T-helper 22 cell (primary cell): ENCODE results near the gene TMF1.
A peak's percentile ranks its signal among the peaks of the same experiment; 100 is the strongest.

ENCODE experiments used
- DNase-seq: peaks from one replicate; pipeline ENCODE4 v3.0.0-alpha.2; 2020; ENCODE audit warnings: low read depth

The TMF1 gene

DNA sequence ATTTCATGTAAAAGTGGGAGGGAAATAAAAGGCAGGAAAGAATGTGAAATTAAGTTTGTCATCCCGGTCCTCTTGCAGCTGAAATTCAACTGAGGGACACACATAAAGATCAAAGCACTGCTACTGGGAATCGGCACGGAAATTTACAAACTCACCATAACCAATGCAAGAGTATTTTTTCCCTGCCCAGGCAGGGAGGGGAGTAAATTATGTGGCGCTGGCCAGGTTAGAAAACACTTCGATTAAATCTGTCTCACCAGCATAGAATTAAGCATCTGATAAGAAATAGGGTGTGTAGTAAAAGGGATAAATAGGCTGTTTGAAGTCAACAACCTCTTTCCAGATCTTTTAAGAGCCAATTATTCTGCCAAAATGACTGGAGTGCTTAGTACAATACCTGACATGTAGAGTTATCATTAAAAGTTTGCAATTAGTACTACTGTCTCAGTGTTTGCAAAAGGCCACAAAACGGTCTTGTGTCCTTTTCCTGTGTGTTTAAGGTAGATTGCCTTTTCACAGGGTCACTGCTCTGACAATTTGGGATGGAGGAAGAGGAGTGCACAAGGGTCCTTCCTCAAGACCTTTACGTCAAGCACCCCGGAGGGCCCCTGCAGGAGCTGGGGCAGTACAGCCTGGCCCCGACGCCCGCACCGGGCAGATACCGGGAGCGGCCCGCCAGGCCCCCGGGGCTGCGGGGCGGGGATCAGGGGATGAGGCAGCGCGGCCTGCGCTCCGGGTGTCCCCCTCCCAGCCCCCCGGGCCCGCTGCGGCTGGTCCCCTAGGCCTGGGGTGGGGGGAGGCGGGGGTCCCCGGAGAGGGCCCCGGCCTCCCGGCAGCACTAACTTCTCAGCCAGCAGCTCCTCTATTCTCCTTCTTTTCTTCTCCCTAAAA lies 27.4 kb upstream of the TMF1 start:
- DNase-seq = no peak

DNA sequence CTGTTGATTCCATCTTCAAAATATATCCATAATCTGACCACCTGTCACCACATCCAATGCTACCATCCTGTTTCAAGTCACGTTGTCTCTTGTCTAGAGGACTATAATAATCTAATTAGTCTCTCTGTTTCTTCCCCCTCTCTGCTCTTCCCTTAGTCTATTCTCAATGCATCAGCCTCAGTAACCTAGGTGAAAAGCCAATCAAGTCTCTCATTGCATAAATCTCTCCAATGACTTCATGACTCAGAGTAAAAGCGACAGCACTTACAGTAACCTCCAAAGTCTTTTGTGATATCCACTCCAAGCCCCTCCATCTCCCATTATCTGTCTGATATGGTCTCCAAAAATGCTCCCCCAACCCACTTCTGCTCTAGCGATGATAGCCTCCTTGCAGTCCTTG lies 20.8 kb upstream of the TMF1 start:
- DNase-seq = no peak

DNA sequence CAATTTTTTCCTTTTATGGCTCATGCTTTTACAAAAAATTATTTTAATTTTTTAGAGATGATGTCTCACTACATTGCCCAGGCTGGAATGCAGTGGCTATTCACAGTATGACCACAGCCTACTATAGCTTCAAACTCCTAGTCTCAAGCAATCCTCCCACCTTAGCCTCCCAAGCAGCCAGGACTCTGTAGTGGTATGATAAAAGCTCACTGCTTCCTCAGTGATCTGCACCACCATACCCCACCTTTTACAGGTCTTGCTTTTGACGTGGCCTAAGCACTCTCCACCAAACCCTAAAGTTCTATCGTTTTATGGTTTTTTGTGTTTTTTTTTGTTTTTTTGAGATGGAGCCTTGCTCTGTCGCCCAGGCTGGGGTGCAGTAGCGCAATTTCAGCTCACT lies 14.0 kb upstream of the TMF1 start:
- no peak for DNase-seq

DNA sequence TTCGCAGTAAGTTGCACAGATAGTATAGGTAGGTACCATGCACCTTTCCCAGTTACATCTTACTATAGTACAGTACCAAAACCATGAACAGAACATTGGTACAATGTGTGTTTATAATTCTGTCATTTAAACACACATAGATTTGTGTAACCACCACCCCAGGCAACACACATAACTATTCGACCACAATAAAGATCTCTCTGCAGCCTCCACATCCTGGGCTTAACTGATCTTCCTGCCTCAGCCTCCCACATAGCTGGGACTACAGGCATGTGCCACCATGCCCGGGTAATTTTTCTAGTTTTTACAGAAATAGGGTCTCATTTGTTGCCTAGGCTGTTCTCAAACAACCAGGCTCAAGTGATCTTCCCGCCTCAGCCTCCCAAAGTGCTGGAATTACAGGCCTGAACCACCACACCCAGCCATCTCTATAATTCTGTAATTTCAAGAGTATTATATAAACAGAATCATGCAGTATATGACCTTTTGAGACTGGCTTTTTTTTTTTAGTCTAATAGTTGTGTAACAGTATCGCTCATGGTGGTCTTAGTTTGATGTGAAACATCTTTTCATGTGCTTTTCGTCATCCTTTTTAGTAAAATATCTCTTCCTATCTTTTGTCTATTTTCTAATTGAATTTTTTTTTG lies 13.3 kb upstream of the TMF1 start:
- DNase-seq = no peak

DNA sequence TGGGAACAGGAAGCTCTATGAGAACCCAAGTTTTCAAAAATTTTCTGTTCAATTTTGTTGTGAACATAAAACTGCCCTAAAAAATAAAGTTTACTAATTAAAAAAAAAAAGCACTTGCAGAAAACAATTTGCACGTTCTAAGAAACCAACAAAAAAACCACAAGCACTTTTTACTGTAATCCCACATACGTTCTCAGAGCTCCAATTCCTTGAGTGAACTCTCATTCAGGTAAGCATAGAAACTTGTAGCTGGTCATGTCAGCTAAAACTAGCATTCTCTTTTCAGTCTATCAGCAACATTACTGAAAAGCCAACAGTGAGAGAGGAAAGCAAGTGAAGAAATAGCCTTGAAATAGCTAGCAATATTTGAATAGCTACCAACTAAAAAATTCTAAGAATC lies 11.5 kb upstream of the TMF1 start:
- no peak for DNase-seq

DNA sequence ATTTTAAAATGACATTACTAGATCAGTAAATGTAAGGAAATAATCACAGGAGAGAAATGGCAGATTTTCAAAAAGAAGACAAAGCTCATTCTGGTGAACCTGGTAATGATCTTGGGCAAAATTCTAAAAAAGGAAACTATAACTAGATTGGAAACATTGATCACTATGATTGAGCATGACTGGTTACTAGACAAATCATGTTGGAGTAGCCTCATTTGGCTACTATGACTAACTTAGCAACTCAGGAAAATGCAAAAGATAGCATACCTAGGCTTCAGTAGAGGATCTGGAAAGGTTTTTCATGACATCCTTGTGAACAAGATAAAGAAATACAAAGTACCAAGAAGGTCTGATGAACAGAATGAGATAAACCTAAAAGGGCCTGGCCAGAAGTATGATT lies 7.6 kb upstream of the TMF1 start:
- no peak for DNase-seq

DNA sequence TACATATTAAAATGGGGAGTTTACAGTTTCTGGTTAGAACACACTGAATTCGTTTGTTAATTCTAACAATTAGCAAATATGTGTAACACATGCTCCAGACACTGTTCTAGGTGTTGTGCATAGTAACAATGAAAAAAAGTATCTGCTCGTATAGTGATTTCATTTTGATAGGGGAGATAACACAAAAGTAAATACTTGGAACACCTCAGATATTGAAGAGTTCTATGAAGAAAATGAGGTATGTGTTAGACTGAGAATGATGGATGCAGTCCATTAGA lies 6.8 kb upstream of the TMF1 start:
- DNase-seq = no peak

DNA sequence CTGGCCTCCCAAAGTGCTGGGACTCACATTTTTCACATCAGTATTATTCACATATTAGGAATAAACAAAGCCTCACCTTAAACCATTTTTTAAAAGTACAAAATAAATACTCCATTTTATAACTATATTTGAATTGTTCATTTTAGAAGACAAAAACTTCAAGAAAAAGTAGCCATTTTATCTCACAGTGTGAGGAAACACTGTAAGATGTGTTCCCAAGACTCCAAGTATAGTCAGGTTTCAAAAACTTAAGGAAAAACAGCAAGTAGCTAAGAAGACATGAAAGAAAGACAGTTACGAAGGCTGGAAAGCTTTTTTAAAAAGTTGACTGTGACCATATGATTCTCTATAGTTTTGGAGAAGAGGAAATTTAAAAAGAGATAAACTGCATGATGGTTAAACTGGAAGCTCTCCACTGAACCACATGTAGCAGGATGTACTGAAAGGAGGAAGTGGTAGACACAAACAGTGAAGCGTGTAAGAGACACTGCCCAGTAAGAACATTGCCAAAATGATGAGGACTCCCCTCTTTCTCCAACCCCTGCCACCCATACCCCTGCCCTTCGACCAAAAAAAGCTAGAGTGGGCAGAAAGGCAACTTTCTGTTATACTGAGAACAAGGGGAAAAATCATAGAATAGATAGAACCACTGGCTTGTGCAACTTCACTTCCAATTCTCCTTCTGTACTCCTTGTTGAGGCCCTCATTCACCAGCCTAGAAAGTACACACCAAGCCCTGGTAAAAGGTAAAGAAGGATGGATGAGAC lies 6.2 kb upstream of the TMF1 start:
- DNase-seq = no peak

DNA sequence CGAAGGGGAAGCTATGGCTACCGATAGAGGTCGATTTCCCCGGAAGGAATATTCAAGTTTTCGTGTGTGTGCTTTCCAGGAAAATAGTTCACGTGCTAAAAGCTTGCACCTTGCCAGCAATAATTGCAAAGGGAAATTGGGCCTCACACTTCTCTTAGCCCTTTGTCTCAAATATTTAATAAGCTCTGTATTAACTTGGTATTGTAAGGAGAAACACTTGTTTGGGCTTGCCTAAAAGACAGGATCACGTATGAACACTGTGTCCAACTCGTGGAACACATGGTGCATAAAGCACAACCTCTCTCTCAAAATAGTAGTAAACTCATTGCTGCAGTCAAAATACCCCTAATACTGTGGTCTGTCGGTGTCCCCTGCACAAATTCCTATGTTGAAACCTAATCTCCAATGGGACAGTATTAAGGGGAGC lies 352 bp upstream of the TMF1 start:
- DNase-seq = no peak

DNA sequence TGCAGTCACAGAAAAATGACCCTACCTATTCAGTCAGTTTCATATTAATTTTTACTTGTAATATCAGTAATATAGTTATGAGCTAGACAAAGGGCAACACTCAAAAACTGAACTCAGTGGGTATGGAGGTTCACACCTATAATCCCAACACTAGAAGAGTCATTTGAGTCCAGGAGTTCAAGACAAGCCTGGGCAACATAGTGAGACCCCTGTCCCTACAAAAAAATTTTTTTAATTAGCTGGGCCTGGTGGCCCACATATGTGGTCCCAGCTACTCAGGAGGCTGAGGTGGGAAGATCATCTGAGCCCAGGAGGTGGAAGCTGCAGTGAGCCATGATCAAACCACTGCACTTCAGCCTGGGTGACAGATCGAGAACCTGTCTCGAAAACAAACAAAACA lies 3.1 kb downstream of the TMF1 start:
- DNase-seq = no peak

DNA sequence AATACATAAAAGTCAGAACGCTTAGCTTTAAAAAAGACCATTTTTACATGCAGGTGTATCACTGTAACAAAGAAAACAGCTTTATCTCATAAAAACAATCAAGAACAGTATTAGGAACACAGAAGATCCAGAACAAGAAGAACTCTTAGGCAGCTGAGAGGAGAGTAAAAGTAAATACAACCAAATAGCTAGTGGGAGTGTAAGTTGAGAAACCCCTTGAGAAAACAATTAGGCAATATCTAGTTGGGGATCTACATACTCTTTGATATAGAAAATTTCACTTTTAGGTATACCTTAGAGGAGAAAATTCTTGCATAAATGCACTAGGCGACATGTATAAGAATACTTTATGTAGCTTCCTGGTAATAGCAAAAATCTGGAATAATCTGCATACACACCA lies 7.5 kb downstream of the TMF1 start:
- no peak for DNase-seq

DNA sequence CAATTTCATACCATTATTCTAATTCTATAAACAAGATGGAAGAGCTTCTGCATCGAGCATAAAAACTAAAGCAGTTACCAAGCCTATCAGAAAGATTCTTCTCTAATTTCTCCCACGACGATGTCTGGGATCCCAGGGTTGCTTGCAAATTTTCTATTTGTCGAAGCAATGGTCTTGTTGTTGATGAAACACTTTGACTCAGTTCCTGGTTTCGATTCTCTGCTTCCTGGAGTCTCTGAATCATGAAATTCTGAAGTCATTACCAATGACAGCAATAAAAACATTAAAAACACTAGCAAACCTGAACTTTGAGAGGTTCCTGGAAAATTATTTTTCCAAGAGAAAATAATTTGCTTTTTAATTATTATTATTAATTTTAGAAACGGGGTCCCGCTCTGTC lies 18.7 kb downstream of the TMF1 start:
- DNase-seq = no peak

DNA sequence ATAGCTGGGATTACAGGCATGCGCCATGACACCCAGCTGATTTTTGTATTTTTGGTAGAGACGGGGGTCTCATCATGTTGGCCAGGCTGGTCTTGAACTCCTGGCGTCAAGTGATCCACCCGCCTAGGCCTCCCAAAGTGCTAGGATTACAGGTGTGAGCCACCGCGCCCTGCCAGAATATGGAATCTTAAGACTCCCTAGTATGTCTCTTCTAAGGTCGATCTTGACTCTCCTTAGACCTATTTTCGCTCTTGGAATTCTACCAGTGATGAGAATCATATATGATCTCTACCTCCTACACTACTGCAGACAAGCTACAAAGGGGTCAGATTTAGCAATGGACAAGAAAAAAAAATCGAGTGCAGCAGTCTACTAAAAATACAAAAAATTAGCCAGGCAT lies 19.4 kb downstream of the TMF1 start:
- no peak for DNase-seq

DNA sequence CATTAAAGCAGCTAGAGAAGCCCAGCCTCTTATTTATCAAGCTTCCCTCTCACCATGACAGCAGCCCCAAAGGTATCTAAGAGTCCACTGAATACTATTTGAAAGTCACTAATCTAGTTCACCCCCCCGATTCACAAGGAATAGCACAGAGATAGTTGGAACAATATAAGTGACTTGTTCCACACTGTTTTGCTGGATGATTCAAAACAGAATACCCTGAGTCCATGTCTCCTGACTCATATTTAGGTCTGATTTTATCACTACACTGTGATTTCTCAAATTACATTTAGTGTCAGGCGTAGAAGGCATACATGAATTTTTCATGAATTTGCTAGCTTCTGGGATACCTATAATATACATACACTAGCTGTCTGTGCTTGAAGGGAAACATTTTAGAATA lies 20.0 kb downstream of the TMF1 start:
- DNase-seq = no peak

DNA sequence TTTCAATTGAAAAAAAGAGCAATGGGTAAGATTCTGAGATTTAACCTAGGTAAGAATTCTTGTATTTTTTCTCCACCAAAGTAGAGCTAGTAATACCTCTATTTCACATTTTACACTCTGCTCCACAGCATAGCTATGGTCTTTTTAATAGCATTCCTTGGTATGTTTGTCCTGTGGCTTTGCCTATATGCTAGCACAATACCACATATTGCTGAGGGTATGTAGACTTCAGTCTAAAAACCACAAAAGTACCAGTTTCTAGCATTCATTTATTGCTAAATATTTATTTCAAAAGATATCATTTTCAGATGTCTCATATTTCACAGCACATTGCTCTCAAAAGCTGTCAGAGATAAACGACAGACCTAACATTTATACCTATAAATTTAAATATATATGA lies 20.5 kb downstream of the TMF1 start:
- DNase-seq = no peak

DNA sequence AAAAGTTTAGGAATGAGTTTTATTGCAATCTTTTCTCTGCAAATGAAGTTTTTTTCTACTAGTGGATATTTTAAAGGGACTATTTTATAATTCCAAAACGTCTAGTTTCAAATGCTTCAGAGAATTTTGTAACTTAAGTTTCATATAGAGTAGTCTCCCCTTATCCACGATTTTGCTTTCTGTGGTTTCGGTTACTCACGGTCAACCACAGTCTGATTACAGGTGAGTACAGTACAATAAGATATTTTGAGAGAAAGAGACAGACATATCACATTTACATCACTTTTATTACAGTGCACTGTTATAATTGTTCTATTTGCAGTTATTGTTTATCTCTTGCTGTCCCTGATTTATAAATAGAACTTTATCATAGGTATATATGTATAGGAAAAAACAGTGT lies 31.3 kb downstream of the TMF1 start:
- DNase-seq = no peak

DNA sequence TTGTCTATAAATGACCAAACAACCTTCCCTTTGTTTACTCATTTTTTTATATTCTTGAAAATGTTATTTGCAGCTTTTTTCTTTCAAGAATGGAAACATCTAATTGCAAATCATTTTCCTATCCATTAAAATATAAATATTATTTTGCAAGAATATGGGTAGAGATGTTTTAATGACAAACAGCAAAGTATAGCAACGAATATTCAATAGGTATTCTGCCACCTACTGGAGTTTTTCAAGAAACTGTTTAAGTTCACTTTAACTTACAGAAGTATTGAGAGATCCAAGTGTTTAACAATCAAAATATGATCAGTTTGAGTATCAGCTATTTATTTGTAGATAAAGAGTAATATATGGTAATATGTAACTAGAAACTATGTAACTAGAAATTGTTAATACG lies 31.7 kb downstream of the TMF1 start:
- no peak for DNase-seq

DNA sequence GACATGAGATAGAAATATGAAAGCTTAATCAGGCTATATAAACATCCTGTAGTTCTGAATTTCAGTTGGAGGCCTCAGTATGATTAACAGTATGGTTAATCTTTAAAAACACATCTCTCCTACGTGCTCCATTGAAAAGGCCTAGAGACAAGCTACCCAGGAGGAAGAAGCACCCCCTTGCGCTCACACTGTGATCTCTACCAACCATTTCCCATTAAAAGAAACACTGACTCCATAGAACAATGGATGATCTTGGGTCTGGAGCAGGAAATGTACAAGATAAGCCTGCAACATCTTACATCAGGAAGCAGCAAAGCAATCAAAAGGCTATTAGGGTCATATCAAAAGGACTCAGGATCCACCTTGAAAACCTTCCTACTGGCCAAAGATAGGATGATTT lies 35.2 kb downstream of the TMF1 start:
- DNase-seq = no peak

DNA sequence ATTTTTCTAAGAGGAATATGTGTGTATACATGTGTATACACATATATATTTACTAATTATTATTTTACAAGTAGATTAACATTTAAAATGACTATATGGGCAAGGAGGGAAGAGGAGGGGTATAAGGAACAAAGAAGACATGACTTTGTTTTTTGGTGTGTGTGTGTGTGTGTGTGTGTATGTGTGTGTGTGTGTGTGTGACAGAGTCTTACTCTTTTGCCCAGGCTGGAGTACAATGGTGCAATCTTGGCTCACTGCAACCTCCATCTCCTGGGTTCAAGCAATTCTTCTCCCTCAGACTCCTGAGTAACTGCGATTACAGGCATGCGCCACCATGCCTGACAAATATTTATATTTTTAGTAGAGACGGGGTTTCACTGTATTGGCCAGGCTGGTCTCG lies 36.0 kb downstream of the TMF1 start:
- DNase-seq = no peak

DNA sequence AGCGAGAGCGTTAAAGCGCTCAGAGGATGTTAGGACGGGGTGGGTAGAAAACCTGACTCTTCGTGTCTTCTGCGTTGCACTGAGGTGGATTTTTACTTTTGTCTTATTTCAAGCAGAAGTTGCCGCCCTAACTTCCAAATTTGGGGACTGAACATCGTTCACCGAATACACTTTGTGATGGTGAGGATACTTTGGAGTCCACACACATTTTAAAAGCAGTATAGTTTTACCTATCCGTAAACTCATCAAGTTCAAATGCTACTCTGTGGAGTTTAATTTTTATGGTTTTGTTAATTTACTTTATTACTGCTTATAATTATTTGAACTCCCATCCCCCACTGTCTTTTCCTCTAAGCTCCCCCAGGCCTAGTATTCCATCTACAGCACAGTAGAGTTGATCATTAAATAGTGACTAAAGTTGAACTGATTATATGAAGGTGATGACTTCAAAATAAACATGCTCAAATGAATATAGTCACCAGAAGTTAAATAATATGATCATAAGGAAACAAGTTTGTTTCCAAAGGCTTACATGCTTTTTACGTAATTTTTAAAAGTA lies 38.0 kb downstream of the TMF1 start:
- DNase-seq = no peak

DNA sequence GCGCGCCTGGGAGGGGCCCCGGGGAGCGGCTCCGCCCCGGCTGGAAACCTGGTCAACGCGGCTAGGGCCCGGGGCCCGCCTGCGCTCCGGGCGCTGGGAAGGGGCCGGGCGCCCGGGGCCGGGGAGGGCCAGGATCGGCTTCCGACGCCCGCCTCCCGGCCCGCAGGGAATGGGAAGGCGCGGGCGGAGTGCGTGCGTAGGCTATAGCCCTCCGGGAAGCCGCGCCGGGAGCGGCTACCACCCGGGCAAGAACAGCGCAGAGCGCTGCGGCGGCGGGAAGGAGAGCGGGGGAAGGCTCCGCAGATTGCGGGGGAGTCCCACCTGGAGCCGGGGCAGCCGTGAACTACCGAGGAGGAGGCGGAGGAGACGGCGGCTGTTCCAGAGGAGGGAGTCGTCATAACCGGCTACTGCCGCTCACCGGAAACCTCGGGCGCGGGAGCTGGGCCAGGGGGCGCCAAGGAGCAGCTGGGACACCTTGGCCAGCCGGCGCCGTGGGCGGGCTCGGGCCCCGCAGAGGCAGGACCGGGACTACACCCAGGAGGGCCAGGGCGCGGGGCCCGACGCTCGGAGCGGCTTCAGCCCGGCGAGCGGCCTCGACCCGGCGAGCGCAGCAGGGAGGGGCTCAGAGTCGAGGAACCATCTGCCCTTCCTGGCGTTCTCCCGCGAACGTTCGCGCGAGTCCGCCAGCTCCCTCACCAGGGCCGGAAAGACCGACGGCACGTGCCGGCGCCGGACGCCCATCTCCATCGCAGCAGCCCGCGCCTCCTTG lies 38.7 kb downstream of the TMF1 start, which contains the start of gene EOGT:
EOGT (minus strand) TSS at position 432 of the 769 bp plus-strand sequence. CDS start 3,838 bp downstream, outside the sequence.
- peak; percentile 70 for DNase-seq

DNA sequence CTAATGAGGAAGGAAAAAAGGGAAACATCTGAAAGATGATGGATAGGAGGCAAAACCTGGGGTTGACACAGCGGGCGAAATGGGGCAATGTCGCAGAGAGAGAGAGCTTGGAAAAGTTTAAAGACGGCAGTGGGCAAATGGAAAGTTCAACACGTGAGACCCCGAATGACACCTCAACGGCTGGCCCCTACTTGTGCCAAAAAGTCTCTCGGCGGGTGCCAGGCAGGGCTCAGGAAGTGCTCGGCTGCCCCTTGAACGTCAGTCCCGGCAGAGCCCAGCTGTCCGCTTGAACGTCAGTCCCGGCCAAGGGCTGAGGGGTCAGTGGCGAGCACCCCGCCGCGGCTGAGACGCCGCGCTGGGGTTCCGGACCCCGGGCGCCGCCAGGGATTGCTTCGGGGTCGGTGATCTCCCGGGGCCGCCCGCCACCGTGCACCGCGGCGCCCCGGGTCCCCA lies 39.3 kb downstream of the TMF1 start:
- no peak for DNase-seq
